Measurements from ENCODE around the gene ITGA1.

DNA sequence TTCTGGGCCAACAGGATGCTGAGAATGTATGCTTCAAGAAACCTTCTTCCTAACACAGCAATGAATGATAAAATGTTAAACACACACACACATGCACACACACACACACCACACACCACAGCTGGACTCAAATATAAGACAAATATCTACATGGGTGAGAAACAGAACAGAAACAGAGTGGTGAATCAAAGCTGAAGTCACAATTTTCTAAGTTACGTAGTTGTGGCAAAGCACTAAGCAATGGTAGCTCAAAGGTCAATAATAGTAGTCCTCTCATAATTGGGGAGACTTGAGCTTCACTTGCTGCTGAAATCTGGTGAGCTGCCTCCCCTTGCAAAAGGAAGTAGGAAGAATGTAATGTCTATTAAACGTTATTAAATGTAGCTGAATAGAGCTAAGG lies 33.7 kb upstream of the ITGA1 start:
- TF ChIP-seq, protein P1, sequence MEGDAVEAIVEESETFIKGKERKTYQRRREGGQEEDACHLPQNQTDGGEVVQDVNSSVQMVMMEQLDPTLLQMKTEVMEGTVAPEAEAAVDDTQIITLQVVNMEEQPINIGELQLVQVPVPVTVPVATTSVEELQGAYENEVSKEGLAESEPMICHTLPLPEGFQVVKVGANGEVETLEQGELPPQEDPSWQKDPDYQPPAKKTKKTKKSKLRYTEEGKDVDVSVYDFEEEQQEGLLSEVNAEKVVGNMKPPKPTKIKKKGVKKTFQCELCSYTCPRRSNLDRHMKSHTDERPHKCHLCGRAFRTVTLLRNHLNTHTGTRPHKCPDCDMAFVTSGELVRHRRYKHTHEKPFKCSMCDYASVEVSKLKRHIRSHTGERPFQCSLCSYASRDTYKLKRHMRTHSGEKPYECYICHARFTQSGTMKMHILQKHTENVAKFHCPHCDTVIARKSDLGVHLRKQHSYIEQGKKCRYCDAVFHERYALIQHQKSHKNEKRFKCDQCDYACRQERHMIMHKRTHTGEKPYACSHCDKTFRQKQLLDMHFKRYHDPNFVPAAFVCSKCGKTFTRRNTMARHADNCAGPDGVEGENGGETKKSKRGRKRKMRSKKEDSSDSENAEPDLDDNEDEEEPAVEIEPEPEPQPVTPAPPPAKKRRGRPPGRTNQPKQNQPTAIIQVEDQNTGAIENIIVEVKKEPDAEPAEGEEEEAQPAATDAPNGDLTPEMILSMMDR (IDR thresholded peaks at IDR 0.05), result no peak
- no peak for TF ChIP-seq POLR2AphosphoS5 (IDR thresholded peaks at IDR 0.05; ENCODE audit: low read depth, low read length)

Data from Panc1 (cell line).